GM11168 (cell line): ENCODE measurements around the gene GALNT16.
"Not testable (repeated sequence)": the region's sequence is repeated elsewhere in the genome, so short reads cannot be mapped to it uniquely, and the experiment has no call there.

Experiments used
- in situ Hi-C: fragments of 300-500 bp; cut with MboI; formaldehyde crosslinking; loops from one replicate; pipeline ENCODE4 v1.12.0; 2022; ENCODE audit warnings: low sequenced_read_pairs; ENCODE audit not compliant: unreplicated experiment

GALNT16 gene

DNA sequence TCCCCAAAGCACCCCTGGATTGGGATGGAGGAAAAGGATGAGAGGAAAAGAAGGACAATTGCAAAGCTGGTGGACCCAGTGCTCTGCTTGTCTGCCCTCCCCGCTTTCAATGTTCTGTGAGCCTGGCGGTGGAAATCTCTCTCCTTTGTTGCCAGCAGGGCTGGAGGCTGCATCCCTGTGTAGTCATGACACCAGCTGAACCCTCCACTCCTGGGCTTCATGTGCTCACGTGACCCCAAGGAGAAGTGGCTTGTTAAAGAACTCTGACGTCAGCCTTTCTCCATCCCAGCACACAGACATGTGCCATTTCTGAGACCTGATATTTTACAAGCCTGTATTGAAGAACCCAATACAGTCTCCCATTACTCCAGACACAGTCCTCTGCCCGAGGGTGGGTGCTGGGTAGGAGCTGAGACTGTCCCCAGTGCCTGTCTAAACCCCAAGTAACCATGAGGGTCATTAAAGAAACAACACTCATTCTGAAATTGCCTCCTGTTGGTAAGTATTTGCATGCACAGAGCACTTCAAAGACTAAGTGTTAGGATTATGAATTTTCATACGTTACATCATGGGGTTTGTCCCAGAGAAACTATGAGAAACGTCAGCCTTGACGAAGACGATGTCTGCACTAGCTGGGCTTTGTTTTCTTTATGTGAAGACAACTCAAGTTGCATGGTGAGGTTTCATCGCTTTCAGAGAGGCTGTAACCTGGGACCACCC lies 21.7 kb downstream of the GALNT16 start:
- in situ Hi-C loops: no loop called here

DNA sequence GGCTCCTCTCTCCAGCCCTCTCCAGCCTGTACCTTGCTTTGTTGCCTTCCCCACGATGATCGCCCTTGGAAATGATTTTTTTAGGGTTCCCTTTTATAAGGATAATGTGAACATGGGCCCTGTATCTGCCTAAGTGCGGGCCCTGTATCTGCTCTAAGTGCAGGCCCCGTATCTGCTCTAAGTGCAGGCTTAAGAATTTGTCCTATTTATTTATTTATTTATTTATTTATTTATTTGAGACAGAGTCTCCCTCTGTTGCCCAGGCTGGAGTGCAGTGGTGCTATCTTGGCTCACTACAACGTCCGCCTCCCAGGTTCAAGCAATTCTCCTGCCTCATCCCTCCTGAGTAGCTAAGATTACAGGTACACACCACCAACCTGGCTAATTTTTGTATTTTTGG lies 22.5 kb downstream of the GALNT16 start:
- in situ Hi-C loops: no loop called here

DNA sequence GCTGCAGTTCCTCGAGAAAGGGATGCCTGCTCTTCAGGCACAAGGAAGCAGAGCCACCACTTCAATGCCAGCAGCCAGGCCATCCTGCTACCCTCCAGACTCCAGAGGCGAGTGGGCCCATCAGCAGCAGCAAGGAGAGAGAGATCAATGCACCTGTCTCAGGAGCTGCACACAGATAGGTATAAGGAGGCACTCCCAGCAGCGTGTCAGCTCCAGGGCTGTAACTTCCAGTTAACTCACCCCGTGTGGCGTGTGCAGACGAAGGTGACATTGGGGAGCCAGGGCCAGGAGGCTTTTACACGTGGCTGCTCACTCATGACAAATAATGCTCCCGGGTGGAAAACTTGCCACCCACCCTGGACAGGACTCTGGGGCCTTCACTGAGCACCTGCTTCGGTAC lies 24.2 kb downstream of the GALNT16 start:
- in situ Hi-C loops: no loop called here

DNA sequence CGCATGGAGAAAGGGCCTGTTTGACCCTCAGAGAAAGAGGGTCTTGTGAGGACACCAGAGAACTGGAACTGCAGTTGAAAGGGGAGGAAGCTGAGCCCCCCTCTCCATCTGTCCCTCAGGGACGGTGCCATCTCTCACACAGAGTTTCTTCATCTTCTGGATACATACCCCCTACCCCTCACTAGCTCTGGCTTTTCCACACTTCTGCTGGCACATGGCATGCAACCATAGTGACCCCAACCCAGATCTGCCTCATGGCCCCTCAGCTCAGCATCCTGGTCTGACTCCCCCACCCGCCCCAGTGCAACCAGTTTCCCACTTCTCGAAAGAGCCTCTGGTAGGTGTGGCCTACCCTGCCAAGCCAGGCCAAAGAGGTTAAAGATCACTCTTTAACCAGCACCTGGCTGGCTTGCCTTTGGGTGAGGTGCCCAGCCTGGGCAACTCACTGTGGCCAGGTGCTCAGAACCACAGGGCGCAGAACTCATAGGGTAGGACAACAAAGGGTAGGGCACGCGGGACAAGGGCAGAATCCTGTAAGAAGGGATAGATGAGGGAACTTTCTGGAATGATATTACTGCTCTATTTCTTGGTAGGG lies 25.8 kb downstream of the GALNT16 start:
- in situ Hi-C loops: no loop called here

DNA sequence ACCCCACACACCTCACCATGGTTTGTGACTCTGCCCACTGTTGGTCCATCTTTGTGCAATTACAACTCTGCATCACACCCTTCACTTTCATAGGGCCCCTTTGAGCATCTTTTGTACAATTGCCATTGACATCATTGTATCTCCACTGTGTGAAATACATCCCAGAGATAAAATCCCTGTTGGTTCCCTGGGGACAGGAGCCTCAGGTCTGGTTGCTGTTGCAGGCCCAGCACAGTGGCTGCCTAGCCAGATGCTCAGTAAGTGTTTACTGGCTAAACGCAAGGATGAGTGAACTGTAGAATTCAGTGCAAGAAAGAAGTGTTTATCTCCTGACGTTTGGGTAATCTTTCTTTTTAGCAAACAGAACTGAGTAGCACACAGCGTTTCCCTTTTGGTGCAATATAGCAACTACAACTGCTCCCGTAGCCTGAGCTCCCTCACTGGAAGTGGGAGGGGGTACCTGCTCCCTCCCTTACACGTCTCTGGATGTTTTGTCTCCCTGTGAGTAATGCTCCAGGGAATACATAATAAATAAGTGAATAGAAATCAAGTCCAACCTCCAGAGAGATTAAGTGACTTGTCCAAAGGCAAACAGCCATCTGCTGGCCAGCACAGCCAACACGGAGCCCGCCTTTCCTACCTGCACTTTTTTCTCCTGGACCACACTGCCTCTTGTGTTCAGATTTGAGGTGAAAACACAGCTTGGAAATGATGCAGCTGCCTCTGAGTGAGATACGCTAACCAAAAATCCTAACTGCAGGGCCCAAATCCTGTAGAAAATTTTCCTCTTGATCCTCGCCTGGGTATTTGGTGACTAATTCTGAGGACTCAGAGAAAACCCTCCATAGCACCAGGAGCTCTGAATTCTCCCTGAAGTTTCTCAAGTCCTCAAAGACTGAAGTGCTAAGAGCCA lies 27.4 kb downstream of the GALNT16 start:
- in situ Hi-C loops: no loop called here

DNA sequence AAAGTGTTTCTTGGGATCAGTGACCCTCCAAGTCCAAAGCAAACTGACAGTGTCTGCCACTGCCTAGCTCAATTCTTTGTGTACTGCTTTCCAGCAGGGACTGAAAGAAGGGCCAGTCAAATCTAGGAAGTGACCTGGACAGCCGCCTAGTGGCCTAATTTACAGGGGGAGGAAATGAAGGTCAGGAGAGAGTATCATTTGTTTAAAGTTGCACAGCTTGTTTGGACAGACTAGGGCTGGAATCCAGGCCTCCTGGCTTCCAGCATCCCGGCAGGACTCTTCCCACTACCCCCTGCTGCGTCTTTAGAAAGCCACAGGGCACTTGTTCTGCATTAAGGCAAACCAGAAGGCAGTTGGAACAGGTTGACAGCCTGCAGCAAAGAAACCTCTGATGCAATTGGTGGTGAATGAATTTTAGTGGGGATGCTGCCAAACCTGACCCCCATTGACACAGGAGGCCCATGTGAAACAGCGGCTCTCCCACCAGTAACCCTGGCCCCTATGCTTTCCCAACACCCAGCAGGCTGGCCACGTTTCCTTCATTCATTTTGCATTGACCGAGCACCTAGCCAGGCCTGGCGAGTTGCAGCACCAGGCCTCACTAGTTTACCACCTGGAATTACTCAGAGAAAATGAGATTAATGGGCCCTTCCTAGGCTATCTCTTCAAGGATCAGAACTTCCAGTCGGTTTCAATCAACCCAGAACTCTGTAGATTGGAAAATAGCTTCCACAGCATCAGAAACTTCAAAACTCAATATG lies 28.2 kb downstream of the GALNT16 start:
- in situ Hi-C loops: no loop called here

DNA sequence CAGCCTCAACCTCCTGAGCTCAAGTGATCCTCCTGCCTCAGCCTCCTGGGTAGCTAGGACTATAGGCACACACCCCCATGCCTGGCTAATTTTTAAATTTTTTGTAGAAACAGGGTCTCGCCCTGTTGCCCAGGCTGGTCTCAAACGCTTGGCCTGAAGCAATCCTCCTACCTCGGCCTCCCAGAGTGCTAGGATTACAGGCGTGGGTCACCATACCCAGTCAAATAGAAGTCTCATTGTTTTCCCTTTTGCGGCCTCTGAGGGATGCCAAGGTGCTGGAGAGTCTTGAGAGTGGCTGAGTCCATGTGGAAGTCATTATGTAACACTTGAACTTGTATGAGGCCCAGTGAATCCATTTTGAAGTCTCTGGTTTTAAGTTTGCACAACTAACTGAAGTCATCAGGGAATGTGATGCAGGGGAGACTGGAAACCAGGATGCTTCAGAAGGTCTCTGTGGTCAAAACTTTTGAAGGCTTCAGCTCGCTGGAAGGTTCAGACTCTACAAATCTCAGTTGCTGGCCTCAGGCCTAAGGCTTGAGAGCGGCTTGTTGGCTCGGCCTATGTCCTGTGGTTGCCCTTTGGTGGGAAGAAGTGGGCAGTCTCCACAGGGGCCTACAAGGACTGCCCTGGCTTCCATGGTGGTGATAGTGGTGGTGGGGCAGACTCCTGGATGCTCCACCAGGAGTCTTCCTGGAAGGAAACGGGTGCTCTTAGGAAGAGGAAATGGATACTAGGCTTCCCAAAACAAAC lies 29.2 kb downstream of the GALNT16 start:
- in situ Hi-C loops: no loop called here

DNA sequence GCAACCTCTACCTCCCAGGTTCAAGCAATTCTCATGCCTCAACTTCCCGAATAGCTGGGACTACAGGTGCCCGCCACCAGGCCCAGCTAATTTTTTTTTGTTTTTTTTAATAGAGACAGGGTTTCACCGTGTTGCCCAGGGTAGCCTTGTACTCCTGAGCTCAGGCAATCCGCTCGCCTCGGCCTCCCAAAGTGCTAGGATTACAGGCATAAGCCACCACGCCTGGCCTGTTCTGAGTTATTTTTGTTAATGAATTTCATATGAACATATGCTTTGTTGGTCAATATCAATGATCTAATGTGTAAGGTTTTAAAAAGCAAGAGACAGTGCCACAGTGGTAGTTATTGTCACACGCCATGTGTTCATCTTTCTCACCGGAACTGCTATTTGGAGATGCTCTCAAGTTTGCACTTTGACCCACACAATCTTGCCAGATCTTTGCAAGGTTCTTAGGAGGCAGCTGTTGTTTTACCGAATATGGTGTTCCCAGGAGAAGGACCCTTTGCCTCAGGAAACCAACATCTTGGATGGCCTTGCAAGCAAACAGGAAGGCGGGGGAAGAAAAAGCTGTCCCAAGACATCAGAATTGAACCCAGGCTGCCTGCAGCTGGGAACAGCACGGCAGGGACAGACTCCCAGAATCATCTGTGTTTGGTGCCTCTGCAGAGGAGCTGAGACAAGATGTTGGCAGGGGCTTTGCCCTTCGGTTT lies 30.0 kb downstream of the GALNT16 start:
- in situ Hi-C loops: no loop called here

DNA sequence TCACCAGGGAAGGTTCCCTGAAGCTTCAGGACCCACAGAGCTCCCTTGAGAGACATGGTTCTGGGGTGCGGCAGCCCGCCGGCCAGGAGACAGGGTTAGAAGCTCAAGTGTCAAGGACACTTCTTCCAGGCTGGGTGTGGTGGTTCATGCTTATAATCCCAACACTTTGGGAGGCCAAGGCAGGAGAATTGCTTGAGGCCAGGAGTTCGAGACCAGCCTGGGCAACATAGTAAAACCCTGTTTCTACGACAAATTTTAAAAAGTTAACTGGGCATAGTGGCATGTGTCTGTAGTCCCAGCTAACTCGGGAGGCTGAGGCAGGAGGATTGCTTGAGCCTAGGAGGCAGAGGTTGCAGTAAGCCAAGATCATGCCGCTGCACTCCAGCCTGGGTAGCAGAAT lies 30.9 kb downstream of the GALNT16 start:
- in situ Hi-C loops: not testable (repeated sequence)

DNA sequence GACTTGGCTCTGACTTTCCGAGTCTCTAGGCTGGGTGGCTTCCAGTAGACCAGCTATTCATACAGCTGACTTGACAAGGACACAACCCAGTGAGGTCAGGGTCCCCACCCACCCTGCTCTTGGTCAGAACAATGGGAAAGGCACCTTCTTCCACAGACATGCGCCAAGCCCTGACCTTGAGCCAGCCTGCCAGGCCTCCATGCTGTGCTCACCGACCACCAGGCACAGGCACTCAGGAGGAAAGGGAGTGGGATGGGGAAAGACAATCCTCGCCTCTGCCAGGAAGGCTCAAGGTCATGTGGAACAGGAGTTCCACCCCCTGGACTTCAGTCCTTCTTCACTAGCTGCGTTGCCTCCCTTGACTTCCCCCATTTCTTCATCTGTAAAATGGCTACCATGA lies 31.4 kb downstream of the GALNT16 start:
- in situ Hi-C loops: no loop called here

DNA sequence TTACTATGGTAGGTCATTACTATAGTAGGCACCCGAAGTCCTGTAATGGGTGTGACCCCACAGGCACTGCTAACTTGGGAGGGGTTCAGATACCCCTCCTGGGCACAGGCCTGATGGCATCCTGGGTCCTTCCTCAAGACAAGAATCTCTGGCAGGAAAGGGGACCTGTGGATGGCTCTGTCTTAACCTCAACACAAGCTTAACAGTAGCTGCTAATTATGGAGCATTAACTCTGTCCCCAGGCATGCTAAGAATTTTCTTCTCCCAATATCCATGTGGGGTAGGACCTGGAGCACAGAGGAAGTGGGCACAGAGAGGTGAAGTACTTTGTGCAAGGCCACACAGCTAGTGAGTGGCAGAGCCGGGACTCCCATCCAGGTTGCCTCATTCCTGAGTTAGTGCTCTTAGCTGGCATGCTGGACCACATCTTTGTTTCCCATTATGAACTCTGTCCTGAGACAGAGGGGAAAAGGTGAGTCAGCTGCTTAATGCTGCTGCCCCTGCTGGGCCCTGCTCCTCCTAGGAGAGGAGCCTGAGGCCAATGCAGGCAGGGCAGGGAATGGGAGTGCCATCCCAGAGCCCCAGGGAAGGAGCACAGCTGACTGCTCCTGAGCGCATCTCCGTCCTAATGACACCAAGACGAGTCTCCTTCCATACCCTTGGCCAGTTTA lies 32.1 kb downstream of the GALNT16 start:
- in situ Hi-C loops: no loop called here

DNA sequence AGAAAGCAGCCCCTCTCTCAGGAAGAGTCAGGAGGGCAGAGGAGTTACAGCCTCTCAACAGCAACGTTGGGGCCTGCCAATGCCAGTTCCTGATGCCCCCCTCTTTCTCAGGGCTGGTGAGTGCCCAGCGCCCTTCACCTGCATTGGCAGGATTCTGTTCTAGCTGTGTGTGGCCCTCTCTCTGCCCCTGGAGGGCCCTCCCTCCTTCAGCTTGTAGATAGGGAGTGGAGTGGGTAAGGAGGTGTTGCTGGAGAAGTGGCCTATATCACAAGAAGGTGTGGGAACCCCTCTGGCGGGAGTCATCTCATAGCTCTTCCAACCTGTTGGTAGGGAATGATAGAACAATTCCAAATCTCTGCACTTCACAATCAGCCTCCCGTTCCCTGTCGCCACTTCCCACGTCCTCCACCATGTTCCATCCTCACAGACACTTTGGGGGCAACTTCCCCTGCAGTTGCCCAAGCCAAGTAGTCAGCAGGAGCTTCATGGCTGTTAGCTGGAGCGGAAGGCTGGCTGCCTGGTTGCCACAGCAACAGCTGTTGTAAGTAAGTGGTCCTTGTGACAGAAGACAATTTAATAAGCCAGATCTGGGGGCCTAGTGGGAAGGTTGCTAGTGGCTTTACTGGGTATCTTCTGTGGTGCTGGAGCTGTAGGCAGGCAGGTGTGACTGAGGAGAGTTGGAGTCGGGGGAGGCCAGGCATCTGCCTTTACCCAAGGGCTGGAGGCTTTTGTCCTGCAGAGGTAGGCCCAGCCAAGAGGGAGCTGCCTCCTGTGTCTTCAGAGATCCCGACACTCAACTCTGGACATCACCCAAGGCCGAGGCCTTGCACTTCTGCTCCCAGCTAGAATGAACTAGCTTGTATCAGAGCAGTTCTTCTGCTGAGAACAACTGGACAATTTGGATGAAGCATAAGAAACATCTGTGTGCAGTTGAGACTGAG lies 38.4 kb downstream of the GALNT16 start:
- in situ Hi-C loops: no loop called here

DNA sequence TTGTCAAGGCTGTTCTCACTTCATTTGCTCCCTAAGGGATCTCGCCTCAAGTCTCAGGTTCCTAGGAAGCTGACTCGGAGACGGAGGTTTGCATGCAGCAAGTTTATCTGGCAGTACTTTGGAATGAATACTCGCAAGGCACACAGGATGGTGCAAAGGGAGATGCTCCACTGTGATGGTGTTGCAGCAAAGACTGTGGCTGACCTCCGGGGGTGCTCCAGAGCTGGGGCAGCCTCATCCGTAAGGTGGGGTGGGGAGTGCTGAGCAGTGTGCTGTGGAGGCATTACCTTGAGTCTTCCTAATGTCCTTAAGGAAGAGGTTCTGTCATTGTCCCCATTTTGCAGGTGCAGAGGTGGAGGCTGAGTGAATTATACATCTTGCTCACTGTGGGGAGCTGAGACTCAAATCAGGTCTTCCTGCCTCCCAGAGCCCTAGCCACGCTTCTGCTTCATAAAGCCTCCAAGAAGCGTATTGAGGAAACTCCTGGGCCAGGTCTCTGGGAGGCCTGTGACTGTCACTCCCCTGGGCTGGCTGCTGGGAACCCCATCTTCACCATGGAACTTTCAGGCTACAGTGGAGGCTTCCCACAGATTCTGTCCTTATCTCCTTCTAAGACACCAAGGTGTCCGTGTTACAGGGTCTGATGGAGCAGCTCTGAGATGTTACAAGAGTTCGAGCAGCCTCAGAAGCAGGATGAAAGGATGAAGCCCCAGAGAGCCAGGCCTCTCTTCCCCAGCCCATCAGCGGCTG lies 39.5 kb downstream of the GALNT16 start:
- in situ Hi-C loops: no loop called here

DNA sequence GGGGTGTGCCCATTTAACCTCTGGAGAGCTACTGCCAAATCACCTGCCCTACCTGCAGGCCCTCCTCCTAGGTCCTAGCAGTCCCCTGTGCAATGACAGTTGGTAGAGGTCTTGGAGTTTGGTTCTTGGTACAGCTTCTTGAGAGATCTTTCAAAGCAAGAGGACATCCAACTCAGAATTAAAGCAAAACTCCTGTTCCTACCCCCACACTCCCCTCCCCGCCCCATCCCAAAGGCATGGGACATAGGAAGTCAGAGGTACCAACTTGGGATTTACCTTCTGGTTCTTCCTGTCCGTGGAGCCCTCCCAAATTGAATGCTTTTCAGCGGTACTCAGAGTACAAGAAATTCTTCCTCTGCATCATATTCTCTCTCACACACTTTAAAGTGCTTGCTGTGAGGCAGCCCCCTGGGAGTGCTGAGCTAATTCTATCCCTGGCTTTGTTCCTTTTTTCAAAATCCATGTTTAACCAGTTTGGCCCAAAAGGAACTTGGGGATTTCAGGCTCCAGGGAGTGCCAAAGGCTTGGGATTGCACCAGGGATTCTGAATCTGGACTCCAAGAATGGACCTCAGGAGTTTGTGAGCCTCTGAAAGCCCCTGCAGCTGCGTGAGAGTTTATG lies 40.8 kb downstream of the GALNT16 start:
- in situ Hi-C loops: no loop called here

DNA sequence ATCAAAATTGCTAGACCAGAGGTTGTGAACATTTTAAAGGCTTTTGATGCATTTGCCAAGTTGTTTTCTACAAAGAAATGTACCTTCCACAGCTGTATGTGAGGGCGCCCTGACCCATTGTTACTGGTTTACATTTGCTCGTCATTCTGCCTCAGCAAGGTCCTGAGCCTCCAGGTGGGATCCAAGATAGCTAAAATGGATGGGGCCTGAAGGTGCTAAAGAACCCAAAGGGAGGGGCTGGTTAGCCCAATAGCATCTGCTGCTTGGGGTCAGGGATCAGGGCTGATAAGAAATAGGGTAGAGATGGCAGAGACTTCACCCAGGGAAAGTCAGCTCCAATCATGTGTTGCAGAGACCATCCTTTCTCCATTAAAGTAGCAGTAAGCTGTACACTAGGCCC lies 43.1 kb downstream of the GALNT16 start:
- in situ Hi-C loops: no loop called here

DNA sequence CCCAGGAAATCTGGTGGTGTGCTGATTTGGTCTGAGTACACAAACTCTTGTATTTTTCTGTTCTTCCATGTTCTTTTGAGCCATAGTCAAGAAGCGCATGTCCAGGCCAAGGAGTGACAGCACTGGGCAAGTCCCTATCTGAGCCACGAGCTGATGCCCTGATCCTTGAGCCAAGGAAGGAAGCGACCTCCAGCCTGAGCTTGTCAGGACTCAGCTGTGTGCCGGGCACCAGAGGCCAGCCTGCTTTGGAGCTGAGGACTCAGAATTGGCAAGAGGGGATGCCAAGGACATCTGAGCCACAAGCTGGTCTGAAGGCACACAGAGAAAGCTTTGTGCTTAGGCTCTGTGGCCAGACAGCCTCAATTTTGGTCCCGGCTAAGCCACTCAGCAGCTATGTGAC lies 52.6 kb downstream of the GALNT16 start:
- in situ Hi-C loops: no loop called here

DNA sequence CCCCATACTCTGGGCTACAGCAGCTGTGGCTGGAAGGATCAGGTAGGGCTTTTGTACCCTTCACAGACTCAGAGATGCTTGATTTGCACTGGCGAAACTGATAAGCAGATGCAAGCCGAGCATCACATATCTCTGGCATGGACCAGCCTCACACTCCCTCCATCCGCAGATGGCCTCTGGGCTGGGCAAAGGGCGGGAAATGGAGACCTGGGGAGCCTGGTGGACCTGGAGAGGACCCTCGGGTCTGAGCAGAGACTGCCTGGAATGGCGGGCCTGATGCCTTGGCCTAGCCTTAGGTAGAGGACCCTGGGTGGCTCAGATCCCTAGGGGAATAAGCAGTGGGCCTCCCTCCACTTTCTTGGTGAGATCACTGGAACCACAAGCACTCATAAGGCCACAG lies 53.2 kb downstream of the GALNT16 start:
- in situ Hi-C loops: no loop called here
